KOPT-K1 (cell line): ENCODE data around the gene RAD9B.
"Not testable (repeated sequence)": the region's sequence is repeated elsewhere in the genome, so short reads cannot be mapped to it uniquely, and the experiment has no call there.

Experiments used
- H3K27ac ChIP-seq: fragments of 200-600 bp; sonication (generic); 2 replicates; pipeline ENCODE4 v1.5.1; 2016; ENCODE audit warnings: antibody characterized with exemption, mild to moderate bottlenecking, low read depth, low read length; ENCODE audit not compliant: poor library complexity, severe bottlenecking
- H3K36me3 ChIP-seq: fragments of 200-600 bp; sonication (generic); 2 replicates; pipeline ENCODE4 v1.5.1; 2017; ENCODE audit warnings: antibody characterized with exemption, mild to moderate bottlenecking, low read length, moderate library complexity; ENCODE audit not compliant: insufficient read depth
- H3K9me3 ChIP-seq: fragments of 200-600 bp; sonication (generic); 2 replicates; pipeline ENCODE4 v1.5.1; 2017; ENCODE audit warnings: antibody characterized with exemption, low read length, mild to moderate bottlenecking; ENCODE audit not compliant: insufficient read depth, poor library complexity, severe bottlenecking

RAD9B gene

GRCh38 chr12:110508071-110508586 is 6.0 kb downstream of the RAD9B start:
- H3K27ac ChIP-seq: no peak overlapping the region
- H3K36me3 ChIP-seq: no peaks in the 10 kb centered on the region
- H3K9me3 ChIP-seq: no peaks in the 10 kb centered on the region

- no peaks in the 10 kb centered on the region for H3K36me3 ChIP-seq
- no peaks in the 10 kb centered on the region for H3K9me3 ChIP-seq
- no peak overlapping the region for H3K27ac ChIP-seq
Measured at GRCh38 chr12:110513842-110514241, 11.7 kb downstream of the RAD9B start.

- H3K27ac ChIP-seq: no peak overlapping the region
- H3K36me3 ChIP-seq: no peaks in the 10 kb centered on the region
- H3K9me3 ChIP-seq: no peaks in the 10 kb centered on the region
Measured at GRCh38 chr12:110514363-110514762, 12.2 kb downstream of the RAD9B start.

- H3K9me3 ChIP-seq: no peaks in the 10 kb centered on the region
- H3K36me3 ChIP-seq: no peaks in the 10 kb centered on the region
Measured at GRCh38 chr12:110516995-110517394, 14.9 kb downstream of the RAD9B start.

GRCh38 chr12:110518014-110518413 is 15.9 kb downstream of the RAD9B start:
- H3K27ac ChIP-seq, H3K9me3 ChIP-seq, H3K36me3 ChIP-seq: not testable (repeated sequence)

More at GRCh38 chr12:110516995-110517394, 14.9 kb downstream of the RAD9B start:
- H3K27ac ChIP-seq: no peak overlapping the region

GRCh38 chr12:110520876-110521712 is 19.0 kb downstream of the RAD9B start:
- H3K27ac ChIP-seq, H3K36me3 ChIP-seq, H3K9me3 ChIP-seq: not testable (repeated sequence)

GRCh38 chr12:110528277-110528839 is 26.2 kb downstream of the RAD9B start:
- Histone ChIP-seq H3K9me3 (no peaks in the 10 kb centered on the region), H3K27ac (no peak overlapping the region), H3K36me3 (peaks cover 40% of the 10 kb centered on the region)

GRCh38 chr12:110530511-110530910 is 28.4 kb downstream of the RAD9B start:
- H3K36me3 ChIP-seq: peaks cover 62% of the 10 kb centered on the region
- H3K27ac ChIP-seq: no peak overlapping the region
- H3K9me3 ChIP-seq: no peaks in the 10 kb centered on the region

GRCh38 chr12:110531741-110532333 is 29.7 kb downstream of the RAD9B start:
- Histone ChIP-seq H3K36me3 (peaks cover 75% of the 10 kb centered on the region), H3K27ac (no peak overlapping the region), H3K9me3 (no peaks in the 10 kb centered on the region)

- Histone ChIP-seq H3K9me3 (no peaks in the 10 kb centered on the region), H3K36me3 (peaks cover 83% of the 10 kb centered on the region), H3K27ac (no peak overlapping the region)
Measured at GRCh38 chr12:110532644-110533043, 30.5 kb downstream of the RAD9B start.

- Histone ChIP-seq H3K36me3 (peaks cover 92% of the 10 kb centered on the region), H3K27ac (no peak overlapping the region)
Measured at GRCh38 chr12:110533607-110534006, 31.5 kb downstream of the RAD9B start.

GRCh38 chr12:110534811-110535210 is 32.7 kb downstream of the RAD9B start:
- H3K9me3 ChIP-seq: no peaks in the 10 kb centered on the region
- peaks cover 95% of the 10 kb centered on the region for H3K36me3 ChIP-seq
- no peak overlapping the region for H3K27ac ChIP-seq

More at GRCh38 chr12:110533607-110534006, 31.5 kb downstream of the RAD9B start:
- H3K9me3 ChIP-seq: no peaks in the 10 kb centered on the region

- Histone ChIP-seq H3K36me3 (peaks cover 93% of the 10 kb centered on the region), H3K9me3 (no peaks in the 10 kb centered on the region), H3K27ac (no peak overlapping the region)
Measured at GRCh38 chr12:110536834-110537604, 34.9 kb downstream of the RAD9B start.

GRCh38 chr12:110537605-110538409 is 35.7 kb downstream of the RAD9B start:
- Histone ChIP-seq H3K9me3 (no peaks in the 10 kb centered on the region), H3K36me3 (peaks cover 93% of the 10 kb centered on the region), H3K27ac (no peak overlapping the region)
